Stimulated activated CD8-positive, alpha-beta memory T cell treated with anti-CD3 and anti-CD28 coated beads, Interleukin-4, amount 100 ng/mL, for 48 hours (primary cell): Measurements from ENCODE around the gene EIF4EBP2.
A peak's percentile ranks its signal among the peaks of the same experiment; 100 is the strongest.

Experiments
- DNase-seq: peaks from one replicate; pipeline ENCODE4 v3.0.0-alpha.2; 2020

The EIF4EBP2 gene

DNA sequence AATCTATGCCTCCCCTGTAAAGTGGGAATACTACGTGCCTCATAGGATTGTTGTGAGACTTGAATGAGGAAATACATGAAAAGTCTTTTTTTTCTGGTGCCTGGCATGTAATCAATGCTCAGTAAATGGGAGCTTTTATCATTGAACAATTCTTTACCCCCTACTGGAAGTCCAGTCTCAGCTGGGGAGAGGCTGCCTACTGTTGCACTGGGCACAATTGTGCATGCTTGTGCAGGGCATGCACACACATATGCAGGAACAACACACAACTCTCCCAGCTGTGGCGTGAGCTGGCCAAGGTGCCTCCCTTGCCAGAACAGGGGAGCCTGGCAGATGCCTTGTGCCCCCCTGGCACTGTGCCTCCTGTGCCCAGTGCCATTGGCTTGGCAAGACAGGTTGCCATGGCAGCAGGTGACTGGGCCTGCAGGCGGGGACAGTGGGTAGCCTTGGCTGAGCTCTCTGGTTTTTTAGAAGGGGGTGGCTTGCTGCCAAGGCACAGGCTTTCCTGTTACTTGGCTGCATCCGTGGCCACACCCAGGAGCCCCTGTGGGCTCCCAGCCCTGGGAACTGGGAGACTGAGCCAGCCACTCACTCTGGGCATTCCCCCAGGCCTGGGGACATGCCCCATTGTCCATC, 58.5 kb downstream of the EIF4EBP2 start:
- no peak for DNase-seq

GRCh38 chr10:70465278-70465677, 61.3 kb downstream of the EIF4EBP2 start:
- no peak for DNase-seq

DNA sequence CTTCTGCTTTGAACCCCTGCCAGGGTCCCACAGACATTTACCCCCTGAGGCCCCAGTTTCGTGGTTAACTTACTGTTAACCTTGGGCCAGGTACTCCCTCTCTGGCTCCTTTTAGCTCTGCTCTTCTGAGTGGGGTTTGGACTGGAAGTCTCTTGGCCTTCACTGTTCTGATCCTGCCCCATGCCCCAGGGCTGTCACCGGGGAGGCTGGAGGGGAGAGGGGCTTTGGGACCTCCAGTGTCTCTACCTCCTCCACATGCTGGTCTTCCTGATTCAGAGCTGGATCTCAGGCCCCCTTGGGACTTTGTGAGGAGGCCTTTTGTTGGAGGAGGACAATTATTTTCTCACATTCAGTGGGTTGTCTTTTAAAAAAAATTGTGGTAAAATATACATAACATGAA, 61.9 kb downstream of the EIF4EBP2 start:
- DNase-seq: no peak

DNA sequence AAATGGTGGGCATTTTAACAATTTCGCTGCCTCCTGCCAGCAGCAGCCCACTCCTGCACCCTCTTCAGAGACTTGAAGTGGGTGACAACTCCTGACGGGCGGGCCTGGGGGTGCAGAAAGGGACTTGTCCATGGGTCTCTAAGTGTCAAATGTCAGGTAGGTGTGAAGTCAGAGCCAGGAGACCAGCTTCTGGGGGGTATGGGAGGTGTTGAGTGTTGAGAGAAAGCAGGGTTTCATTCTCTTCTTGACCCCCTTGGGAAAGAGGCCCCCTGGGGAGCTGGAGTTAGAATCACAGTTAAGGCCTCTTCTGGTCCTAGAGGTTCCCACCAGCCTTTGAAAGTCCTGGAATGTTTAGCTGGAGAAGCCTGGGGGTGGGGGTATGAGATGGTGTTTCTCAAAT, 63.0 kb downstream of the EIF4EBP2 start:
- DNase-seq: no peak

DNA sequence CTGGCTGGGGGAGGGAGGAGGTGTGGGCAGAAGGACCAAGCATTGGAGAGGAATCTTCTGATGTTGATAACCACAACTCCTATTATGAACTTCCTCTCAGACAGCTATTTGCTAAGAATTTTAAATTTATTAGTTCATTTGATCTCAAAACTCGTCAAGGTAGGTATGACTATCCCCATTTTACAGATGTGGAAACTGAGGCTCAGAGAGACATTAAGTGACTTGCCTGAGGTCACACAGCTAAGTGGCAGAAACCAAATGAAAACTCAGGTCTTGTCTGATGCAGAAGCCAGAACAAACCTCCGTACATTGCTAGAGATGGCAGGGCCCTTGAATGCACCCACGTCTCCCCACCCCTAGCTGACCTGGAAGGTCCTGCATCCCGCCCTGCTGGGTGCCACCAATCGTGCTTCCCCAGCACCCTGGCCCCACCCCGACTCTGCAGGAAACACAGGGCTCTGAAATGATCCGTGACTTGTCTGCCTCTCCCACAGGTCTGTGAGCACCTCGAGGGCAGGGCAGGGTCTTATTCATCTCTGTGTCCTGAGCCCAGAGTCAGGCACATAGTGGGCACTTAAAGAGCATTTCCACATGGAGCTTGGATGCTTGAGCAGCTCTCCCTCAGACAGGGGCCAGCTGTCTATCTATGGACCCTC, 69.0 kb downstream of the EIF4EBP2 start:
- no peak for DNase-seq

GRCh38 chr10:70474780-70475179, 70.8 kb downstream of the EIF4EBP2 start:
- no peak for DNase-seq

GRCh38 chr10:70475661-70476060, 71.7 kb downstream of the EIF4EBP2 start:
- DNase-seq: peak; percentile 47

GRCh38 chr10:70476249-70477035, 72.5 kb downstream of the EIF4EBP2 start:
- DNase-seq: peak; percentile 37

- peak; percentile 78 for DNase-seq
Observed at GRCh38 chr10:70477661-70478162, 73.8 kb downstream of the EIF4EBP2 start.
